Measurements from ENCODE around the gene PER1. TPM values are rescaled to one million over a fixed set of nuclear protein-coding genes. Genes with fewer than 3 reads are reported as not detected.

The PER1 gene
- total and polyA plus RNA-seq, 2 of the 13 experiments (the other 11 are each of a cell fraction or from before 2014, with no cell fraction given), result 2.6 to 3.6 TPM

GRCh38 chr17:8176197-8176940 lies 24.2 kb upstream of the PER1 start, which contains the start of gene TMEM107 (continued):
- TF ChIP-seq ZBTB40 (IDR thresholded peaks at IDR 0.05), result no peak
- 0 out of 2 replicates have a peak, but pooled peaks have one; percentile 36 for TF ChIP-seq ZBTB40 (CRISPR knock-in tag; IDR thresholded peaks at IDR 0.05)
- TF ChIP-seq ZNF572 (CRISPR knock-in tag; IDR thresholded peaks at IDR 0.05), result 0 out of 2 replicates have a peak, but pooled peaks have one; percentile 21
- TF ChIP-seq TBX2 (CRISPR knock-in tag; IDR thresholded peaks at IDR 0.05; ENCODE audit: borderline replicate concordance), result peak; percentile 76
- 0 out of 2 replicates have a peak, but pooled peaks have one; percentile 44 for TF ChIP-seq PHF20 (CRISPR knock-in tag; IDR thresholded peaks at IDR 0.05)
- no peak for TF ChIP-seq MIER2 (CRISPR knock-in tag; IDR thresholded peaks at IDR 0.05)
- TF ChIP-seq KDM2A (CRISPR knock-in tag; IDR thresholded peaks at IDR 0.05; ENCODE audit: borderline replicate concordance, low read depth), result peak; percentile 61
- TF ChIP-seq ZNF766 (CRISPR knock-in tag; IDR thresholded peaks at IDR 0.05; ENCODE audit: borderline replicate concordance), result peak; percentile 56; the same call in 1 of the 2 replicates
- TF ChIP-seq MED1 (CRISPR knock-in tag; IDR thresholded peaks at IDR 0.05), result peak; percentile 35
- TF ChIP-seq ZNF552 (CRISPR knock-in tag; IDR thresholded peaks at IDR 0.05; ENCODE audit: borderline replicate concordance), result 0 out of 2 replicates have a peak, but pooled peaks have one; percentile 53
- peak; percentile 70; the same call in 1 of the 2 replicates for TF ChIP-seq ZNF276 (CRISPR knock-in tag; IDR thresholded peaks at IDR 0.05; ENCODE audit: low read depth)
- TF ChIP-seq ZMYM3 (CRISPR knock-in tag; IDR thresholded peaks at IDR 0.05), result no peak
- TF ChIP-seq ZBTB25 (CRISPR knock-in tag; IDR thresholded peaks at IDR 0.05), result 0 out of 2 replicates have a peak, but pooled peaks have one; percentile 14
- TF ChIP-seq E2F5 (CRISPR knock-in tag; conservative IDR thresholded peaks at IDR 0.05), result peak; percentile 66
- 0 out of 2 replicates have a peak, but pooled peaks have one; percentile 27 for TF ChIP-seq ZNF263 (CRISPR knock-in tag; IDR thresholded peaks at IDR 0.05)

Measured in HepG2 (cell line).